Colonic mucosa (tissue), 4 donors: ENCODE results near the gene TMUB1. TPM values are rescaled to one million over a fixed set of nuclear protein-coding genes. Genes with fewer than 3 reads are reported as not detected.

ENCODE experiments used
- DNase-seq: peaks from one replicate; pipeline ENCODE4 v3.0.0-alpha.2; 2020
- H3K27ac ChIP-seq: fragments of 200-600 bp; one replicate; pipeline ENCODE4 v1.8.0; 2021
- H3K27me3 ChIP-seq: fragments of 200-600 bp; one replicate; pipeline ENCODE4 v1.8.0; 2021
- H3K36me3 ChIP-seq: fragments of 200-600 bp; one replicate; pipeline ENCODE4 v1.8.0; 2021
- H3K4me1 ChIP-seq: fragments of 200-600 bp; one replicate; pipeline ENCODE4 v1.8.0; 2021; ENCODE audit warnings: mild to moderate bottlenecking
- H3K4me3 ChIP-seq: fragments of 200-600 bp; one replicate; pipeline ENCODE4 v1.8.0; 2021
- H3K9ac ChIP-seq, 2 donors: one replicate each; pipeline ENCODE4 v1.7.0; 2013; ENCODE audit warnings: control low read depth in 2 of 2, low read depth in 2 of 2, low read length in 2 of 2
- H3K9me3 ChIP-seq: fragments of 200-600 bp; one replicate; pipeline ENCODE4 v1.8.0; 2021
- CTCF ChIP-seq: fragments of 200-600 bp; IDR thresholded peaks from one replicate; pipeline ENCODE4 v1.8.0; 2022; ENCODE audit warnings: antibody characterized with exemption, mild to moderate bottlenecking
- intact Hi-C: fragments of 100-400 bp; cut with DNase I; formaldehyde crosslinking; loops from one replicate; pipeline ENCODE4 v1.14.1; 2022
- total RNA-seq, 2 donors: library from RNA; stranded (reverse); fragmentation: NEBNext Ultra II Directional in 1 of 2; extraction: Animal tissue kit (Norgen Biotek cat#: 25700) in 1 of 2; gene quantifications; one replicate each; pipeline ENCODE4 v1.2.1, GENCODE V29; 2021
- donor health status: healthy.
- donor health status: DM: no; HTN: no; CAD: no.
- donor health status: DM: no; HTN: no; CAD: no.

The TMUB1 gene
- total RNA-seq, 2 donors from 2014 or later, result 73.4 to 103 TPM

DNA sequence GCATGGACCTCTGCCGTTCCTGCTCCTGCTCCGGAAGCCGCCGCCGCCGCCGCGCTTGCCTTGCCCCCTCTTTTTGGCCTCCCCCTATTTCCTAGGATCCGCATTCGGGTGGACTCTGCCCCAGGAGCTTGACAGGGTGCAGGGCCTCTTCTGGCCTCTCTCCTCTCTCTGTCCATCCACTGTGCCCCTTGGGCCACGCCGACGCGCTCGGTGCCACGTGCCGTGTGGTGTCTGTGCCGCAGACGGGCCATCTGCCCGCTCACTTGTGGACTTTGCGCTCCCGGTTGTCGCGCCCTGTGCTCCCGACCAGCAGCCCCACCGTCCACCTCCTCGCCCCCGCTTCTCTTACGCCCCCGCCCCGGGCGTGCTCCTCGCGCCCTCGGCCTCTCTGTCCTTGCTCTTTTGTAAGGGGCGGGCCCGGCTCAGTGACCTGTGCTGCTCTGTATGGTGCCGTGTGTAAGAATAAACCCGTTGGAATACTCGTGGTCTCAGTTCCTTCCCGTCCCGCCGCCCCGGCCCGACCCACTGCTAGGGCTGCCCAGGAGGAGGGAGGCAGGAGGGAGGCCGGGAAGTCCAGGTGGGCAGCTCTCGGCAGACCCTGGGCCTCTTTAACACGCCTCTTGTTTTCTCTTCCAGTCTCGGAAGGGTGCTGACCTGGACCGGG is 40.0 kb upstream of the TMUB1 start:
- intact Hi-C loops, result loop anchor here (5.0 to 10.0 kb wide), 2 partner anchors 122 to 179 kb away; partner anchors contain the start of gene SMARCD3

GRCh38 chr7:151122796-151123157 is 39.5 kb upstream of the TMUB1 start:
- Histone ChIP-seq H3K9ac (no peak overlapping the region), H3K9me3 (no peaks in the 10 kb centered on the region), H3K36me3 (no peaks in the 10 kb centered on the region), H3K4me1 (peaks cover 4% of the 10 kb centered on the region), H3K4me3 (no peak overlapping the region), H3K27me3 (no peaks in the 10 kb centered on the region), H3K27ac (no peak overlapping the region)
- TF ChIP-seq CTCF, result no peak
- intact Hi-C loops, result loop anchor here (5.0 to 10.0 kb wide), 2 partner anchors 122 to 180 kb away; partner anchors contain the start of gene SMARCD3
- no peak for DNase-seq

More for the DNA sequence above, 40.0 kb upstream of the TMUB1 start:
- peaks cover 4% of the 10 kb centered on the region for H3K4me1 ChIP-seq
- H3K4me3 ChIP-seq, result no peak overlapping the region
- no peak for TF ChIP-seq CTCF
- no peaks in the 10 kb centered on the region for H3K9me3 ChIP-seq
- no peak overlapping the region for H3K27ac ChIP-seq
- H3K9ac ChIP-seq, result no peak overlapping the region
- H3K27me3 ChIP-seq, result no peaks in the 10 kb centered on the region
- DNase-seq, result no peak
- H3K36me3 ChIP-seq, result no peaks in the 10 kb centered on the region

DNA sequence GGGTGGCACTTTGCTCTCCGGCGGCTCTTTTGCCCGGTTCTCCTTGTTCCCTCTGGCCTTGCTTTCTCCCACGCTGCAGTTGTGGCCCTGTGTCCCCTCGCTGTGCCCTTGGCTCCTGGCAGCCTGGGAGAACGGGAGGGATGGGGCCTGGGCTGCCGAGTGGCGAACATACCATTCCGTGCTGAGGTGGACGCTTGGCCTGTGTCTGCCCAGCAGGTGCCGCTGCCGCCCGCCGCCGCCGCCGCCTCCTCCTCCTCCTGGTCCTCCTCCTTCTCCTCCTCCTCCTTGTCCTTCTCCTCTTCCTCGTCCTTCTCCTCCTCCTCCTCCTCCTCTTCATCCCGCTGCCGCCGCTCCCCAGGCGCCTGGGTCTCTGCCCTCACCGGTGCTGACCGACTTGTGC is 39.0 kb upstream of the TMUB1 start:
- Histone ChIP-seq H3K4me3 (no peak overlapping the region), H3K9ac (no peak overlapping the region), H3K36me3 (no peaks in the 10 kb centered on the region), H3K27ac (no peak overlapping the region), H3K4me1 (peaks cover 4% of the 10 kb centered on the region), H3K9me3 (no peaks in the 10 kb centered on the region), H3K27me3 (no peaks in the 10 kb centered on the region)
- no peak for DNase-seq
- intact Hi-C loops, result loop anchor here (5.0 to 10.0 kb wide), 2 partner anchors 123 to 180 kb away; partner anchors contain the start of gene SMARCD3
- no peak for TF ChIP-seq CTCF

- no peaks in the 10 kb centered on the region for H3K9me3 ChIP-seq
- DNase-seq, result no peak
- no peak overlapping the region for H3K9ac ChIP-seq
- H3K36me3 ChIP-seq, result no peaks in the 10 kb centered on the region
- H3K4me1 ChIP-seq, result peaks cover under 1% of the 10 kb centered on the region
- TF ChIP-seq CTCF, result no peak
- no peaks in the 10 kb centered on the region for H3K27me3 ChIP-seq
- H3K4me3 ChIP-seq, result no peak overlapping the region
- no peak overlapping the region for H3K27ac ChIP-seq
- intact Hi-C loops, result loop anchor here (5.0 to 10.0 kb wide), 2 partner anchors 123 to 181 kb away; partner anchors contain the start of gene SMARCD3
These were observed 38.3 kb upstream of the TMUB1 start for GRCh38 chr7:151121380-151122170.

GRCh38 chr7:151120896-151121295 is 37.6 kb upstream of the TMUB1 start:
- no peaks in the 10 kb centered on the region for H3K27me3 ChIP-seq
- H3K9ac ChIP-seq, result no peak overlapping the region
- H3K36me3 ChIP-seq, result no peaks in the 10 kb centered on the region
- H3K4me1 ChIP-seq, result no peaks in the 10 kb centered on the region
- H3K4me3 ChIP-seq, result no peak overlapping the region
- no peak overlapping the region for H3K27ac ChIP-seq
- TF ChIP-seq CTCF, result no peak
- DNase-seq, result no peak
- no peaks in the 10 kb centered on the region for H3K9me3 ChIP-seq
- intact Hi-C loops, result loop anchor here (5.0 to 10.0 kb wide), 2 partner anchors 124 to 181 kb away; partner anchors contain the start of gene SMARCD3
